ENCODE measurements around the gene UROC1.
"Not testable (repeated sequence)": the region's sequence is repeated elsewhere in the genome, so short reads cannot be mapped to it uniquely, and the experiment has no call there.

The UROC1 gene

GRCh38 chr3:126546549-126547239 is 29.1 kb upstream of the UROC1 start:
- DNase-seq (ENCODE audit: low read depth in 3 of 3): no peak

- no peak for DNase-seq (ENCODE audit: low read depth in 3 of 3)
These were observed 28.4 kb upstream of the UROC1 start for GRCh38 chr3:126546013-126546412.

- no peak for DNase-seq (ENCODE audit: low read depth in 3 of 3)
These were observed 28.0 kb upstream of the UROC1 start for GRCh38 chr3:126545544-126545943.

- no peak for DNase-seq (ENCODE audit: low read depth in 3 of 3)
These were observed 27.2 kb upstream of the UROC1 start for GRCh38 chr3:126544596-126545281.

GRCh38 chr3:126543457-126544061 is 26.0 kb upstream of the UROC1 start:
- DNase-seq (ENCODE audit: low read depth in 3 of 3): no peak

- DNase-seq (ENCODE audit: low read depth in 3 of 3): no peak
These were observed 25.0 kb upstream of the UROC1 start for GRCh38 chr3:126542340-126543241.

- DNase-seq (ENCODE audit: low read depth in 3 of 3): no peak
These were observed 24.2 kb upstream of the UROC1 start for GRCh38 chr3:126541628-126542339.

- DNase-seq (ENCODE audit: low read depth in 3 of 3): no peak
These were observed 23.5 kb upstream of the UROC1 start for GRCh38 chr3:126540951-126541627.

GRCh38 chr3:126540342-126540849 is 22.8 kb upstream of the UROC1 start:
- no peak for DNase-seq (ENCODE audit: low read depth in 3 of 3)

- no peak for DNase-seq (ENCODE audit: low read depth in 3 of 3)
These were observed 22.1 kb upstream of the UROC1 start for GRCh38 chr3:126539558-126540250.

GRCh38 chr3:126538966-126539365 is 21.4 kb upstream of the UROC1 start:
- DNase-seq (ENCODE audit: low read depth in 3 of 3): no peak

GRCh38 chr3:126538316-126538715 is 20.7 kb upstream of the UROC1 start:
- no peak for DNase-seq (ENCODE audit: low read depth in 3 of 3)

GRCh38 chr3:126537730-126538281 is 20.2 kb upstream of the UROC1 start:
- DNase-seq (ENCODE audit: low read depth in 3 of 3): no peak

GRCh38 chr3:126537116-126537729 is 19.6 kb upstream of the UROC1 start:
- no peak for DNase-seq (ENCODE audit: low read depth in 3 of 3)

- no peak for DNase-seq (ENCODE audit: low read depth in 3 of 3)
These were observed 18.6 kb upstream of the UROC1 start for GRCh38 chr3:126536126-126536525.

GRCh38 chr3:126535636-126536035 is 18.1 kb upstream of the UROC1 start:
- no peak for DNase-seq (ENCODE audit: low read depth in 3 of 3)

- DNase-seq (ENCODE audit: low read depth in 3 of 3): not testable (repeated sequence)
These were observed 17.1 kb upstream of the UROC1 start for GRCh38 chr3:126534716-126535115.

- no peak for DNase-seq (ENCODE audit: low read depth in 3 of 3)
These were observed 15.9 kb upstream of the UROC1 start for GRCh38 chr3:126533506-126533905.

- no peak for DNase-seq (ENCODE audit: low read depth in 3 of 3)
These were observed 13.4 kb upstream of the UROC1 start for GRCh38 chr3:126531051-126531330.
